GM12878 (cell line): ENCODE measurements around the gene RHOG. TPM values are rescaled to one million over a fixed set of nuclear protein-coding genes. Genes with fewer than 3 reads are reported as not detected.

ENCODE experiments used
- ATAC-seq: fragments of 200-7000 bp; cut with Tn5 transposase; 3 replicates; pipeline ENCODE4 v1.9.1; 2020; ENCODE audit warnings: mild to moderate bottlenecking, moderate library complexity
- BruUV-seq: library from RNA; stranded (reverse); fragments of 400-500 nt; replicated peaks from 2 replicates; lab custom pipeline; 2021; lab: Mats Ljungman, UMichigan
- CTCF ChIA-PET: fragments of 300-600 bp; sonication (Branson Sonifier 250); formaldehyde crosslinking; extraction: SDS; loops from one replicate; lab custom pipeline; 2021; ENCODE audit warnings: inconsistent platforms; lab: Yijun Ruan, JAX
- POLR2A ChIA-PET: fragments of 350-600 bp; formaldehyde crosslinking; extraction: SDS; loops from one replicate; lab custom pipeline; 2021; ENCODE audit warnings: inconsistent platforms; lab: Charles Lee
- RAD21 ChIA-PET: fragments of 300-600 bp; sonication (Branson Sonifier 250); formaldehyde crosslinking; loops from one replicate; lab custom pipeline; 2023; ENCODE audit warnings: antibody characterized with exemption; ENCODE audit not compliant: unreplicated experiment; lab: Charles Lee
- SMC1A ChIA-PET: fragments of 300-600 bp; sonication (Branson Sonifier 250); formaldehyde crosslinking; loops from one replicate; lab custom pipeline; 2023; ENCODE audit not compliant: unreplicated experiment, uncharacterized antibody; lab: Charles Lee
- DNase-seq: peaks from one replicate; pipeline ENCODE4 v3.0.0-alpha.2; 2011; ENCODE audit warnings: low read depth, low spot score
- FAIRE-seq: peaks from 3 replicates; lab custom pipeline; 2011; peaks lifted over from hg19 to GRCh38; lab: Jason Lieb, UNC
- H2AFZ ChIP-seq: 2 replicates; pipeline ENCODE4 v1.6.0; 2011; ENCODE audit warnings: low read depth, low read length, control low read depth; ENCODE audit not compliant: control insufficient read depth
- H3K27ac ChIP-seq: 2 replicates; pipeline ENCODE4 v1.5.1; 2011; ENCODE audit warnings: control low read depth; ENCODE audit not compliant: control insufficient read depth, insufficient read depth
- H3K27me3 ChIP-seq, 2 experiments: replicated peaks in 1 of 2; 2 replicates each; pipeline versions ENCODE4 v1.6.0 to v1.6.1; 2011; ENCODE audit warnings: low read length in 1 of 2; ENCODE audit not compliant: control insufficient read depth in 2 of 2, insufficient read depth in 2 of 2
- H3K36me3 ChIP-seq, 2 experiments: 2 replicates each; pipeline ENCODE4 v1.5.1; 2011; ENCODE audit warnings: low read length in 1 of 2; ENCODE audit not compliant: control insufficient read depth in 2 of 2, insufficient read depth in 2 of 2
- H3K4me1 ChIP-seq: 2 replicates; pipeline ENCODE4 v1.6.1; 2011; ENCODE audit warnings: mild to moderate bottlenecking, low read length, moderate library complexity, mixed read lengths; ENCODE audit not compliant: control insufficient read depth, insufficient read depth
- H3K4me2 ChIP-seq: 2 replicates; pipeline ENCODE4 v1.6.0; 2011; ENCODE audit warnings: control low read depth; ENCODE audit not compliant: control insufficient read depth, insufficient read depth
- H3K4me3 ChIP-seq: fragments of 200-600 bp; sonication (generic); 2 replicates; pipeline ENCODE4 v1.5.1; 2016
- H3K79me2 ChIP-seq: 2 replicates; pipeline ENCODE4 v1.6.0; 2011; ENCODE audit warnings: low read length; ENCODE audit not compliant: control insufficient read depth, insufficient read depth
- H3K9ac ChIP-seq: 2 replicates; pipeline ENCODE4 v1.8.0; 2011; ENCODE audit warnings: low read length, control low read depth, mixed read lengths; ENCODE audit not compliant: control insufficient read depth, insufficient read depth
- H3K9me3 ChIP-seq: replicated peaks from 3 replicates; pipeline ENCODE4 v1.5.1; 2011; ENCODE audit warnings: mild to moderate bottlenecking, low read length; ENCODE audit not compliant: control insufficient read depth, insufficient read depth
- H4K20me1 ChIP-seq: 2 replicates; pipeline ENCODE4 v1.6.0; 2011; ENCODE audit not compliant: control insufficient read depth, insufficient read depth
- ASH2L ChIP-seq: fragments of 300-600, 200-600 bp; sonication (generic); IDR thresholded peaks from 2 replicates; pipeline ENCODE4 v1.6.1; 2017; ENCODE audit warnings: low read depth, mild to moderate bottlenecking, borderline replicate concordance
- CREB1 ChIP-seq: IDR thresholded peaks from 2 replicates; pipeline ENCODE4 v1.6.1; 2012; ENCODE audit warnings: low read depth, mild to moderate bottlenecking, inconsistent platforms
- WGBS: methylation state at CpG from one replicate; pipeline ENCODE4 v1.1.6; 2016; ENCODE audit warnings: low lambda C conversion rate; ENCODE audit not compliant: insufficient replicate concordance, insufficient coverage; ENCODE audit errors: missing lambda C conversion rate; 5-methylcytosine and 5-hydroxymethylcytosine counted together
- in situ Hi-C: fragments of 300-500 bp; cut with MboI; formaldehyde crosslinking; loops from 9 replicates; pipeline ENCODE4 v1.14.3; 2018; ENCODE audit warnings: mixed read lengths
- intact Hi-C: fragments of 100-400 bp; cut with micrococcal nuclease; formaldehyde crosslinking; loops from one replicate; pipeline ENCODE4 v1.14.2; 2022; ENCODE audit not compliant: unreplicated experiment
- polyA plus RNA-seq, 11 experiments: library from polyadenylated mRNA; depleted of rRNA in 4 of 11; unstranded in 6 of 11; stranded (reverse) in 5 of 11; fragments of >200 nt; fragmentation: Nextera tagmentation in 4 of 11; fragmentation: Illumina TruSeq in 1 of 11; extraction: Ambion mirVana in 4 of 11; extraction: Trizol in 1 of 11; gene quantifications; 1 replicate in 1 of 11; 2 replicates in 10 of 11; pipeline versions ENCODE4 v1.2.1 to v1.2.3, GENCODE V29; 2011 to 2016; ENCODE audit warnings: inconsistent platforms in 2 of 11, missing spikeins in 2 of 11, low read depth in 1 of 11
- total RNA-seq, 4 experiments: library from RNA; depleted of rRNA in 3 of 4; stranded (reverse); fragments of >200 nt in 3 of 4; fragmentation: Illumina TruSeq in 1 of 4; extraction: Trizol in 1 of 4; gene quantifications; 2 replicates each; pipeline versions ENCODE4 v1.2.1 to v1.2.3, GENCODE V29; 2013 to 2021
- TF ChIP-seq, protein P1 (sequence below): fragments of 450-650 bp; formaldehyde crosslinking; IDR thresholded peaks from 2 replicates; pipeline ENCODE4 v1.4.0; 2020; ENCODE audit warnings: mild to moderate bottlenecking, moderate library complexity
- TF ChIP-seq, protein P2 (sequence below): fragments of 450-650 bp; IDR thresholded peaks from 2 replicates; pipeline ENCODE4 v1.6.1; 2017; ENCODE audit warnings: mild to moderate bottlenecking, moderate library complexity
- TF ChIP-seq, protein P3 (sequence below): fragments of 450-650 bp; IDR thresholded peaks from 2 replicates; pipeline ENCODE4 v1.6.1; 2018; ENCODE audit warnings: mild to moderate bottlenecking, low read depth, moderate library complexity; ENCODE audit not compliant: partially characterized antibody

RHOG gene
- total and polyA plus RNA-seq, 10 of the 15 experiments (the other 5 are each of a cell fraction or from before 2014, with no cell fraction given) = 16.0 to 172 (median 94.8) TPM

DNA sequence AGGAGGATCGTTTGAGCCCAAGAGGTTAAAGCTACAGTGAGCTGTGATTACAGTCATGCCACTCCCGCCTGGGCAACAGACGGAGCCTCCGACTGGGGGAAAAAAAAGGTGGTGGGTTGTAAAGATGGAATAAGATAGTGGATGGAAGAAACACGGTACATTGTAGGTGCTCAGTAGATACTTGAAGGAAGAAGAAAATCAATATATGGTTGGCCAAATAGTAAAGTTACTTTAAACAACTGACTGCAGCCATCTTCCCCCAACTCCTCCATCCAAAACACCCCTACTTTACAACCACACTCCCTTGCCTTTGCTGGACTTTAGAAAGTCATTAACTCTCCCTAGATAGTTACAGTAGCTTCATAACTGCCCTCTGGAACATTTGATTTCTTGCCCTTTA lies 40.9 kb downstream of the RHOG start (continued):
- TF ChIP-seq, protein P1, sequence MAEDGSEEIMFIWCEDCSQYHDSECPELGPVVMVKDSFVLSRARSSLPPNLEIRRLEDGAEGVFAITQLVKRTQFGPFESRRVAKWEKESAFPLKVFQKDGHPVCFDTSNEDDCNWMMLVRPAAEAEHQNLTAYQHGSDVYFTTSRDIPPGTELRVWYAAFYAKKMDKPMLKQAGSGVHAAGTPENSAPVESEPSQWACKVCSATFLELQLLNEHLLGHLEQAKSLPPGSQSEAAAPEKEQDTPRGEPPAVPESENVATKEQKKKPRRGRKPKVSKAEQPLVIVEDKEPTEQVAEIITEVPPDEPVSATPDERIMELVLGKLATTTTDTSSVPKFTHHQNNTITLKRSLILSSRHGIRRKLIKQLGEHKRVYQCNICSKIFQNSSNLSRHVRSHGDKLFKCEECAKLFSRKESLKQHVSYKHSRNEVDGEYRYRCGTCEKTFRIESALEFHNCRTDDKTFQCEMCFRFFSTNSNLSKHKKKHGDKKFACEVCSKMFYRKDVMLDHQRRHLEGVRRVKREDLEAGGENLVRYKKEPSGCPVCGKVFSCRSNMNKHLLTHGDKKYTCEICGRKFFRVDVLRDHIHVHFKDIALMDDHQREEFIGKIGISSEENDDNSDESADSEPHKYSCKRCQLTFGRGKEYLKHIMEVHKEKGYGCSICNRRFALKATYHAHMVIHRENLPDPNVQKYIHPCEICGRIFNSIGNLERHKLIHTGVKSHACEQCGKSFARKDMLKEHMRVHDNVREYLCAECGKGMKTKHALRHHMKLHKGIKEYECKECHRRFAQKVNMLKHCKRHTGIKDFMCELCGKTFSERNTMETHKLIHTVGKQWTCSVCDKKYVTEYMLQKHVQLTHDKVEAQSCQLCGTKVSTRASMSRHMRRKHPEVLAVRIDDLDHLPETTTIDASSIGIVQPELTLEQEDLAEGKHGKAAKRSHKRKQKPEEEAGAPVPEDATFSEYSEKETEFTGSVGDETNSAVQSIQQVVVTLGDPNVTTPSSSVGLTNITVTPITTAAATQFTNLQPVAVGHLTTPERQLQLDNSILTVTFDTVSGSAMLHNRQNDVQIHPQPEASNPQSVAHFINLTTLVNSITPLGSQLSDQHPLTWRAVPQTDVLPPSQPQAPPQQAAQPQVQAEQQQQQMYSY (CRISPR knock-in tag) = no peak

DNA sequence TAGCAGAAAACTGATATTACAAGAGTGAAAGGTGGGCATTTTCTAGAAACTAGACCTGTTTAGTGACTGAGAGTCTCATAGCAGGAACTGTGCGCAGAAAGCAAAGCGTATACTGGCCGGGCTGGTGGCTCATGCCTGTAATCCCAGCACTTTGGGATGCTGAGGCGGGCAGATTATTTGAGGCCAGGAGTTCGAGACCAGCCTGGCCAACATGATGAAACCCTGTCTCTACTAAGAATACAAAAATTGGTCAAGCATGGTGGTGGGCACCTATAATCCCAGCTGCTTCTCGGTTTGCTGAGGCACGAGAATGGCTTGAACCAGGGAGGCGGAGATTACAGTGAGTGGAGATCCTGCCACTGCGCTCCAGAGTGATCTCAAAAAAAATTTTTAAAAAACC lies 41.6 kb downstream of the RHOG start:
- DNase-seq = no peak
- no peak for ATAC-seq
- Histone ChIP-seq H3K36me3 (no peaks in the 10 kb centered on the region), H3K9ac (no peak overlapping the region), H3K27ac (no peak overlapping the region), H4K20me1 (no peaks in the 10 kb centered on the region), H3K4me1 (peaks cover 7% of the 10 kb centered on the region; the same call in 1 of the 2 replicates), H3K9me3 (no peaks in the 10 kb centered on the region; the same call in 2 of the 3 replicates), H2AFZ (no peak overlapping the region)
- FAIRE-seq = no peak
- BruUV-seq = no TSS peak
- RAD21 ChIA-PET = no interaction called here
- POLR2A ChIA-PET = interaction anchor here (2.2 to 4.7 kb wide), 2 partner anchors 14 to 36 kb away, joined by 6 to 27 read pairs; no protein-coding TSS in a partner anchor
- WGBS = 82% methylated on average over 9 of the region's 9 CpGs
- TF ChIP-seq CREB1 (no peak), ASH2L (no peak)
- TF ChIP-seq, protein P2, sequence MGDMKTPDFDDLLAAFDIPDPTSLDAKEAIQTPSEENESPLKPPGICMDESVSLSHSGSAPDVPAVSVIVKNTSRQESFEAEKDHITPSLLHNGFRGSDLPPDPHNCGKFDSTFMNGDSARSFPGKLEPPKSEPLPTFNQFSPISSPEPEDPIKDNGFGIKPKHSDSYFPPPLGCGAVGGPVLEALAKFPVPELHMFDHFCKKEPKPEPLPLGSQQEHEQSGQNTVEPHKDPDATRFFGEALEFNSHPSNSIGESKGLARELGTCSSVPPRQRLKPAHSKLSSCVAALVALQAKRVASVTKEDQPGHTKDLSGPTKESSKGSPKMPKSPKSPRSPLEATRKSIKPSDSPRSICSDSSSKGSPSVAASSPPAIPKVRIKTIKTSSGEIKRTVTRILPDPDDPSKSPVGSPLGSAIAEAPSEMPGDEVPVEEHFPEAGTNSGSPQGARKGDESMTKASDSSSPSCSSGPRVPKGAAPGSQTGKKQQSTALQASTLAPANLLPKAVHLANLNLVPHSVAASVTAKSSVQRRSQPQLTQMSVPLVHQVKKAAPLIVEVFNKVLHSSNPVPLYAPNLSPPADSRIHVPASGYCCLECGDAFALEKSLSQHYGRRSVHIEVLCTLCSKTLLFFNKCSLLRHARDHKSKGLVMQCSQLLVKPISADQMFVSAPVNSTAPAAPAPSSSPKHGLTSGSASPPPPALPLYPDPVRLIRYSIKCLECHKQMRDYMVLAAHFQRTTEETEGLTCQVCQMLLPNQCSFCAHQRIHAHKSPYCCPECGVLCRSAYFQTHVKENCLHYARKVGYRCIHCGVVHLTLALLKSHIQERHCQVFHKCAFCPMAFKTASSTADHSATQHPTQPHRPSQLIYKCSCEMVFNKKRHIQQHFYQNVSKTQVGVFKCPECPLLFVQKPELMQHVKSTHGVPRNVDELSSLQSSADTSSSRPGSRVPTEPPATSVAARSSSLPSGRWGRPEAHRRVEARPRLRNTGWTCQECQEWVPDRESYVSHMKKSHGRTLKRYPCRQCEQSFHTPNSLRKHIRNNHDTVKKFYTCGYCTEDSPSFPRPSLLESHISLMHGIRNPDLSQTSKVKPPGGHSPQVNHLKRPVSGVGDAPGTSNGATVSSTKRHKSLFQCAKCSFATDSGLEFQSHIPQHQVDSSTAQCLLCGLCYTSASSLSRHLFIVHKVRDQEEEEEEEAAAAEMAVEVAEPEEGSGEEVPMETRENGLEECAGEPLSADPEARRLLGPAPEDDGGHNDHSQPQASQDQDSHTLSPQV = no peak
- TF ChIP-seq, protein P3, sequence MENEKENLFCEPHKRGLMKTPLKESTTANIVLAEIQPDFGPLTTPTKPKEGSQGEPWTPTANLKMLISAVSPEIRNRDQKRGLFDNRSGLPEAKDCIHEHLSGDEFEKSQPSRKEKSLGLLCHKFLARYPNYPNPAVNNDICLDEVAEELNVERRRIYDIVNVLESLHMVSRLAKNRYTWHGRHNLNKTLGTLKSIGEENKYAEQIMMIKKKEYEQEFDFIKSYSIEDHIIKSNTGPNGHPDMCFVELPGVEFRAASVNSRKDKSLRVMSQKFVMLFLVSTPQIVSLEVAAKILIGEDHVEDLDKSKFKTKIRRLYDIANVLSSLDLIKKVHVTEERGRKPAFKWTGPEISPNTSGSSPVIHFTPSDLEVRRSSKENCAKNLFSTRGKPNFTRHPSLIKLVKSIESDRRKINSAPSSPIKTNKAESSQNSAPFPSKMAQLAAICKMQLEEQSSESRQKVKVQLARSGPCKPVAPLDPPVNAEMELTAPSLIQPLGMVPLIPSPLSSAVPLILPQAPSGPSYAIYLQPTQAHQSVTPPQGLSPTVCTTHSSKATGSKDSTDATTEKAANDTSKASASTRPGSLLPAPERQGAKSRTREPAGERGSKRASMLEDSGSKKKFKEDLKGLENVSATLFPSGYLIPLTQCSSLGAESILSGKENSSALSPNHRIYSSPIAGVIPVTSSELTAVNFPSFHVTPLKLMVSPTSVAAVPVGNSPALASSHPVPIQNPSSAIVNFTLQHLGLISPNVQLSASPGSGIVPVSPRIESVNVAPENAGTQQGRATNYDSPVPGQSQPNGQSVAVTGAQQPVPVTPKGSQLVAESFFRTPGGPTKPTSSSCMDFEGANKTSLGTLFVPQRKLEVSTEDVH = no peak
- TF ChIP-seq, all 136 proteins: peak for 0
- Histone ChIP-seq H3K79me2 (peaks cover 37% of the 10 kb centered on the region), H3K4me2 (no peak overlapping the region), H3K4me3 (no peak overlapping the region), H3K27me3 (no peaks in the 10 kb centered on the region)
- ChIA-PET CTCF (interaction anchor here (1.6 to 2.1 kb wide), 3 partner anchors 9 to 17 kb away, joined by 3 to 30 read pairs (median 5); partner anchors contain the start of gene PGAP2), SMC1A (interaction anchor here (1.1 to 2.1 kb wide), 3 partner anchors 11 to 42 kb away, joined by 3 to 11 read pairs (median 6); partner anchors contain the start of gene RHOG)
- in situ Hi-C loops = no loop called here
- intact Hi-C loops = no loop called here
